T-helper 1 cell treated with Interleukin-12 subunit alpha and Interleukin-12 subunit beta and Interleukin-4 antibody, amounts not matched to agents 30 ng/mL and 1 ng/mL, for 36 hours (primary cell): Measurements from ENCODE around the gene NOXA1. TPM values are rescaled to one million over a fixed set of nuclear protein-coding genes. Genes with fewer than 3 reads are reported as not detected.

ENCODE experiments used
- intact Hi-C: fragments of 100-400 bp; cut with micrococcal nuclease; formaldehyde crosslinking; loops from one replicate; pipeline ENCODE4 v1.15.1; 2024
- total RNA-seq: library from RNA; stranded (reverse); gene quantifications from 2 replicates; pipeline ENCODE4 v1.2.3, GENCODE V29; 2022

The NOXA1 gene
- total RNA-seq, 1 donor from 2014 or later: 0.44 TPM

GRCh38 chr9:137387114-137387890 lies 35.9 kb upstream of the NOXA1 start:
- intact Hi-C loops: no loop called here

DNA sequence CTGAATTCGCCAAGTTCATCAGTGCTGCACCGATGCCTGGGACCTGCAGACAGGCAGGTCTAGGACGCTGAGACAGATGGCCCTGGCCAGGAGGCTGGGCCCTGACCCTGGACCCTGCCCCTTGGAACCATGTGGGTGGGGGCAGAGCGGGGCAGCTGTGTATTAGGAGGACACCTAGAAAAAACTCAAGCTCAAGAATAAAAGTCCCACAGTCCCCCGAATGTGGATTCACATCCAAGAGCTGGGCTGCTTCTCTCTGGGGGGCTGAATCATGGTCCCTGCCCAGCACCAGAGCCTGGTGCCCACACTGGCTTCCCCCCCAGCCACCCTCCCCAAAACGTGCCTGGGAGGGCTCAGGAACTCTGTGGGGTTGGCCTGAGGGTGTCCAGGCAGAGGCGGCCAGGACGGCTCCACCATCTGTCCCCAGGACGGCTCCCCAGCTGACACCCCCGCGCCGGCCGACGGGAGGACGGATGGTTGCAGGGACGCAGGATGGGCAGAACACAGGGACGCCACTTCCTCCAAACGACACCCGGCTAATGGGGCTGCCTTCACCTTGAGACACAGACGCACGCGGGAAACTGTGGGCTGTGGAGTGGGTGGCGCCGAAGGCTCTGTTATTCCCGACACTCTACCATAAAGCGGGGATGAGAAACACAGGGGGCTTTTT lies 35.2 kb upstream of the NOXA1 start:
- intact Hi-C loops: no loop called here

GRCh38 chr9:137388589-137389427 lies 34.4 kb upstream of the NOXA1 start:
- intact Hi-C loops: no loop called here

DNA sequence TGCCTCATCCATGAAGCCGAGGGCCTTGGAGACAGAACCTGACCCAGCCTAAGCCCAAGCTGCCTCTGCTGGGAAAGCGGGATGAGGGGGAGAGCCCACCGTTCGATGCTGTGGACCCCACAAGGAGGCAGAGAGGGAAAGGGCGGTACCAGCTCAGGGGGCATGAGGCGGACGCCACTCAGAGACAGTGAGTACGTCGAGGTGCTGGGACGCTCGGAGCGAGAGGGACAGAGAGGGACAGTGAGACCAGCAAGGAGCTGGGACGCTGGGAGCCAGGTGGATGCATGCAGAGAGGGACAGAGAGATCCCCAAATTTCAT lies 33.8 kb upstream of the NOXA1 start:
- intact Hi-C loops: no loop called here

GRCh38 chr9:137390553-137391410 lies 32.4 kb upstream of the NOXA1 start:
- intact Hi-C loops: no loop called here

DNA sequence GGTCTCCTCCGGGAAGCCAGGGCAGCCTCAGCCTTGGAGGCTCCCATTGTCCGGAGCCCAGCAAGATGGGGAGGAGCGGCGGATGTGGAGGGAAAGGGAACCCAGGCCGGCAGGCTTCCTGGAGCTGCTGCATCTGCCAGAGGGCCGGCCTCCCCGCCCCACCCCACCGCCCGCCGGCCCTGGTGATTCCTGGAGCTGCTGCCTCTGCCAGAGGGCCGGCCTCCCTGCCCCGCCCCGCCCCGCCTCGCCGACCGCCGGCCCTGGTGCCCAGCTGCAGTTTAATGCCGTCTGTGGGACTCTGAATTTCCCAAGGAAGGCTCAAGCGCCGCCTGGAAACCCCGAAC lies 31.8 kb upstream of the NOXA1 start:
- intact Hi-C loops: no loop called here

GRCh38 chr9:137392232-137393007 lies 30.8 kb upstream of the NOXA1 start:
- intact Hi-C loops: no loop called here

DNA sequence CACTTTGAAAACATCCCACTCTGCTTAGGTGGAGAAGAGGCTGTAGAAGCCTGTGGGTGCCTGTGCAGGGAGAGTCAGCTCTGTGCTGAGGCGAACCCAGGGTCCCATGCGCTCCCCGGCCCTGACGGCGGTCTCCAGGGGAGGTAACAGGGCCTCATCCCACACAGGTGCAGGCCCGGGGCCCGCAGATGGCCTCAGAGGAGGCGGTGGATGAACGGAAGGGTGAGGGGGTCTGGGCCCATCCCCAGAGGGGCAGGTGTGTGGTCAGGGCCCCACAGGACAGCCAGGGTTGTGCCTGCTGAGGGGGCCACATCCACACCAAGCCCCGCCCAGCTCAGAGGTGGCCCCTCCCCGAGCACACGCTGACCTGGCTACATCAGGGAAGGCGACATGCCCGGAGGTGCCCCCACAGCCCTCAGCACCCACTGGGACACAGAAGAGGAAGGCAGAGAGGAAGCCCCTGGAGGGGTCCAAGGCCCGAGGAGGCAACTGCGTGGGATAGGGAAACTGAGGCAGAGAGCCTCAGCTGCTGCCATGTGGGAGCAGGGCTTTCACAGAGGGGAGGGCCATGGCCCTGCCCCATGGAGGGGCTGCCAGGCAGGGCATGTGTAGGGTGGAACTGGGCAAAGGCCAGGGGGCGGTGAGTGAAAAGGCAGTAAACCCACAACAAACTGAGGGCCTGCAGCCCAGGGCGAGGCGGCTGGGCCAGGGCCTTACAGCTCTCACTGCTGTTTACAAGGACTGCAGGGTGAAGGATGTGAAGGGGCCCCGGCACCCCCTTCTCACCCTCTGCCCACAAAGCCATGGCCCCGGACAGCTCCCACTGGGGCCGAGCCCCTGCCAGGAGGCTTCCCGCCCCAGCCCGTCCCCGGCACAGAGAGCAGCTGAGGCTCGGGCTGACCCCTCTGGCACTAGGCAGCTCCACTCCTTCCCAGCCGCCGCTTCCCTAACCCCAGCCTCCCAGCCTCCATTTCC lies 29.7 kb upstream of the NOXA1 start:
- intact Hi-C loops: no loop called here

DNA sequence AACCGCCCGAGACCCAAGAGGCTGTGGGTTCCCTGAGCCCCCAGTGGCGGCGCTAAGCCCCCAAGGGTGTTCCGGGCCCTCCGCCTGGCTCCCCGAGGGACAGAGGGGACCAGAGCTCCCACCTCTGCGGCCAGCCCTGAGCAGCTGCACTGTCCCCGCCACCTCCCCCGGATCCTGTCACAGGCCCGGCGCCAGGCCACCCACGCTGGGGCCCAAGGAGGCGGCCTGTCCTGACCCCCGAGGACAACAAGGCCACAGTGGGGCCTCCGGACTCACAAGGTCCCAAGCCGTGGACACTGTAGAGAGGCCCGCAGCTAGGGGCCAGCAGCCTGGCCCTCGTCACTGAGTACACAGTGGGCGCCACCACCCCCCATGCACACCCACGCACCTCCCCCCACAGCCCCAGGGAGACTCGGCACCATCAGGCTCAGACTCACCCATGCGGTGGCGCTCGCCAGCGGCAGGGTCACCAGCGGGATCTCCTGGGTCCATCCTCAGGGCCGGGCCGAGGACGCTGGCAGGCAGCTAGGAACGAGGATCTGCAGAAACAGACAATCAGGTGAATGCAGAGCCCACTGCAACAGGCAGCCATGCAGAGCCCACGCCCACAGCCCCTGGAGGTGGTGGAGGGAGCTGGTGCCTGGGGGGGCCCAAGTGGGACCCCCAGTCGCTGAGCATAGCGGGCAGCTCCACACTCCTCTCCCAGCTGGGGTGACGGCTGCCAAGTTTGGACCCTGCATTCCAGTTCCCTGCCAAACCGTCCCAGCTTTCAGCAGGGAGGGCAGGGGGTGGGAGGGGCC lies 28.1 kb upstream of the NOXA1 start:
- intact Hi-C loops: no loop called here

- intact Hi-C loops: no loop called here
These were observed 27.6 kb upstream of the NOXA1 start for GRCh38 chr9:137395666-137396010.

- intact Hi-C loops: no loop called here
These were observed 27.0 kb upstream of the NOXA1 start for GRCh38 chr9:137396227-137396626.

GRCh38 chr9:137396634-137397367 lies 26.4 kb upstream of the NOXA1 start:
- intact Hi-C loops: no loop called here

DNA sequence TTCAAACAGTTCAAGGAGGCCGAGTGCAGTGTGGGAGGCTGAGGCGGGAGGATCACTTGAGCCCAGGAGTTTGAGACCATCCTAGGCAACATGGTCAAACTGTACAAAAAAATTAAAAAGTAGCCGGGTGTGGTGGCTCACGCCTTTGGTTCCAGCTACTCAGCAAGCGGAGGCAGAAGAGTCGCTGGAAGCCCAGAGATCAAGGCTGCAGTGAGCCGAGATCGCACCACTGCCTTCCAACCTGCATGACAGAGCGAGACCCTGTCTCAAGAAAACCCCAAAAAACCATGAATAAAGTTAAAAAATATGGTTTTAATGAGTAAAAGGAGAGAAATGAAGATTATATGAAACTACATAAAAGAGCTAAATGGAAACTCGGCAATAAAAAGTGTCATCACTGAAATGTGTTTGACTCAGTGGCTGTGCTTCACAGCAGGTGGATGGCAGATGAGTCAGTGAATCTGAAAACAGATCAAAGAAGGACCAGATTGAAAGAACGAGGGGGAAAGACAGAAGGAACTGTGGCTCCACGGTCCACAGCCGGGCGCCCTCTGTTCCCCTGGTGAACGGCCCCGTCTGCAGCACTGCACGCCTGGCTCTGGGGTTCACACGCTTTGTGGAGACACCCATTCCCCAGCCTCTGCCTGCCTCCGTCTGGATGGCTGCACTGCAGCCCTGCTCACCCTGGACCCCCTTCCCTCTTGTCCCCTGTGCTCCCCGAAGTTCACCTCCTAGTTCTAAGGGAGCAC lies 25.3 kb upstream of the NOXA1 start:
- intact Hi-C loops: no loop called here

DNA sequence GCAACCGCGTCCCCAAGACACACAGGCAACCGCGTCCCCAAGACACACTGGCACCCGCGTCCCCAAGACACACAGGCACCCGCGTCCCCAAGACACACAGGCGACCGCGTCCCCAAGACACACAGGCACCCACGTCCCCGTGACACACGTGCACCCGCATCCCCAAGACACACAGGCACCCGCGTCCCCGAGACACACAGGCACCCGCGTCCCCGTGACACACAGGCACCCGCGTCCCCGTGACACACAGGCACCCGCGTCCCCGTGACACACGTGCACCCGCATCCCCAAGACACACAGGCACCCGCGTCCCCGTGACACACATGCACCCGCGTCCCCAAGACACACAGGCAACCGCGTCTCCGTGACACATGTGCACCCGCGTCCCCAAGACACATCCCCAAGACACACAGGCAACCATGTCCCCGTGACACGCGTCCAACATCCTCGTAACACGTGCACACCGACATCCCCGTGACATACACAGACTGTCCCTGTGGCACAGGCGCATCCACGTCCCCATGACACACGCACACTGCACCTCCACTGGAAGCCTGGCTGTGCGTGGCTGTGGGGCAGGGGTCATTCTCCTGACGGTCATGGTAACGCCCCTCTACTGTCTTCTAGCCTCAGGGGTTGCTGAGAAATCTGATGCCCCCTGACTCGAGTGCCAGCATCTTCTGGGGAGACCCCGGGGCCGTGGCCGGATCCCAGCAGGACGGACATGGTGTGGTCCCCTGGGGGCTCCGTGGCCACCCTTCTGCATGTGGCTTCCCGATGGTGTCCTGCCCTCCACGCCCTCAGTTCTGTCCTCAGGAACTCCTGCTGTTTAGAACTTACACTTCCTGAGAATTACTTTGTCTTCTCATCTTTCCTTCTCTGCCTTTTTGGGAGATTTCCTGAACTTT lies 24.4 kb upstream of the NOXA1 start:
- intact Hi-C loops: no loop called here

DNA sequence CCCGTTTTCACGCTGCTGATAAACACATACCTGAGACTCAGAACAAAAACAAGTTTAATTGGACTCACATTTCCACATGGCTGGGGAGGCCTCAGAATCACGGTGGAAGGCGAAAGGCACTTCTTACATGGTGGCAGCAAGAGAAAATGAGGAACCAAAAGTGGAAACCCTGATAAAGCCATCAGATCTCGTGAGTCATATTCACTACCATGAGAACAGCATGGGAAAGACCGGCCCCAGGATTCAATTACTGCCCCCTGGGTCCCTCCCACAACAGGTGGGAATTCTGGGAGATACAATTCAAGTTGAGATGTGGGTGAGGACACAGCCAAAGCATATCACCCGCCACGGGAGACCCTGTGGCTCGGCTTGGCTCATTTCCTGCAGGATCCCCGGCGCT lies 20.4 kb upstream of the NOXA1 start:
- intact Hi-C loops: no loop called here

- intact Hi-C loops: no loop called here
These were observed 19.9 kb upstream of the NOXA1 start for GRCh38 chr9:137403269-137403668.
